ENCODE data around the gene CCDC127.
"Not testable (repeated sequence)": the region's sequence is repeated elsewhere in the genome, so short reads cannot be mapped to it uniquely, and the experiment has no call there.

The CCDC127 gene

GRCh38 chr5:234450-234849, 16.5 kb upstream of the CCDC127 start:
- WGBS, 2 experiments = 93 to 95% methylated on average over 5 to 8 of the region's 8 CpGs
- Histone ChIP-seq H3K27me3 (ENCODE audit: control insufficient read depth, insufficient read depth, low read length, poor library complexity, severe bottlenecking) (no peaks in the 10 kb centered on the region), H3K9me3 (ENCODE audit: control insufficient read depth, low read length) (no peaks in the 10 kb centered on the region), H3K4me3 (ENCODE audit: insufficient read depth, low read depth, low read length) (no peak overlapping the region), H3K27ac (ENCODE audit: insufficient read depth, low read depth, low read length, poor library complexity, severe bottlenecking) (no peak overlapping the region), H3K4me1 (ENCODE audit: control insufficient read depth, insufficient read depth, low read length) (no peaks in the 10 kb centered on the region), H3K36me3 (ENCODE audit: control insufficient read depth, insufficient read depth, low read length) (peaks cover 10% of the 10 kb centered on the region)

DNA sequence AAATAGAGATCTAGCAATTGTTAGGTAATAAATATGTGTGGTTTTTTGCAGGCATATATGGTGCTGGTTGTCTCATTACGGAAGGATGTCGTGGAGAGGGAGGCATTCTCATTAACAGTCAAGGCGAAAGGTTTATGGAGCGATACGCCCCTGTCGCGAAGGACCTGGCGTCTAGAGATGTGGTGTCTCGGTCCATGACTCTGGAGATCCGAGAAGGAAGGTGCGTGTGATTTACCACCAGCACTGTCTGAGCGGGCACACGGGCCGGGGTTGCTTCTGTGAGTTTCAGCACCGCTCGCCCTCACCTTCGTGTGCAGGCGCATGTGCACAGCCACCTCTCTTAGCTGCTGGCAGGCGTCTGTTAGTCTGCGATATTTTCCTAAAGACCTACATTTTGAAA, 15.5 kb upstream of the CCDC127 start:
- H3K27me3 ChIP-seq (ENCODE audit: control insufficient read depth, insufficient read depth, low read length, poor library complexity, severe bottlenecking); H3K9me3 ChIP-seq (ENCODE audit: control insufficient read depth, low read length); H3K36me3 ChIP-seq (ENCODE audit: control insufficient read depth, insufficient read depth, low read length); H3K4me1 ChIP-seq (ENCODE audit: control insufficient read depth, insufficient read depth, low read length); H3K4me3 ChIP-seq (ENCODE audit: insufficient read depth, low read depth, low read length); H3K27ac ChIP-seq (ENCODE audit: insufficient read depth, low read depth, low read length, poor library complexity, severe bottlenecking): not testable (repeated sequence)
- WGBS, 2 experiments = 96 to 97% methylated on average over 20 of the region's 20 CpGs

- WGBS, 2 experiments = 90 to 95% methylated on average over 13 of the region's 13 CpGs
- Histone ChIP-seq H3K27ac (ENCODE audit: insufficient read depth, low read depth, low read length, poor library complexity, severe bottlenecking) (no peak overlapping the region), H3K27me3 (ENCODE audit: control insufficient read depth, insufficient read depth, low read length, poor library complexity, severe bottlenecking) (no peaks in the 10 kb centered on the region), H3K4me1 (ENCODE audit: control insufficient read depth, insufficient read depth, low read length) (no peaks in the 10 kb centered on the region), H3K9me3 (ENCODE audit: control insufficient read depth, low read length) (no peaks in the 10 kb centered on the region), H3K4me3 (ENCODE audit: insufficient read depth, low read depth, low read length) (no peak overlapping the region), H3K36me3 (ENCODE audit: control insufficient read depth, insufficient read depth, low read length) (peaks cover 6% of the 10 kb centered on the region)
Measured at GRCh38 chr5:231661-232060, 13.7 kb upstream of the CCDC127 start.

DNA sequence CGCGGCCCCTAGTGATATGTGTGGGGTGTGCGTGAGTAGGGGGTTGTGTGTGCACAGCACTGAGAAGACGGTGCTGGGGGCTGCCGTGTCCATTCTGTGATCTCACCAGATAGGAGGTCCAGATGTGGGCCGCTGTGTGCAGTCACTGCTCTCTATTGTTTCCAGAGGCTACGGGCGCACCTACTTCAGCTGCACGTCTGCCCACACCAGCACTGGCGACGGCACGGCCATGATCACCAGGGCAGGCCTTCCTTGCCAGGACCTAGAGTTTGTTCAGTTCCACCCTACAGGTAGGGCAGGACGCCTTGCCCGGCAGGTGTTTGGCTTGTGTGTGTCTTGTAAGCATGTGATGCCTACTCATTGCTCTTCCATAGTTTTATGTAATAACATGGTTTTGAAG, 12.8 kb upstream of the CCDC127 start:
- no peaks in the 10 kb centered on the region for H3K9me3 ChIP-seq (ENCODE audit: control insufficient read depth, low read length)
- H3K36me3 ChIP-seq (ENCODE audit: control insufficient read depth, insufficient read depth, low read length) = peaks cover 6% of the 10 kb centered on the region
- 91 to 95% methylated on average over 14 of the region's 14 CpGs for WGBS, 2 experiments
- no peak overlapping the region for H3K4me3 ChIP-seq (ENCODE audit: insufficient read depth, low read depth, low read length)
- H3K27me3 ChIP-seq (ENCODE audit: control insufficient read depth, insufficient read depth, low read length, poor library complexity, severe bottlenecking) = no peaks in the 10 kb centered on the region
- no peak overlapping the region for H3K27ac ChIP-seq (ENCODE audit: insufficient read depth, low read depth, low read length, poor library complexity, severe bottlenecking)
- H3K4me1 ChIP-seq (ENCODE audit: control insufficient read depth, insufficient read depth, low read length) = no peaks in the 10 kb centered on the region

- Histone ChIP-seq H3K9me3 (ENCODE audit: control insufficient read depth, low read length) (no peaks in the 10 kb centered on the region), H3K36me3 (ENCODE audit: control insufficient read depth, insufficient read depth, low read length) (peaks cover 17% of the 10 kb centered on the region), H3K27me3 (ENCODE audit: control insufficient read depth, insufficient read depth, low read length, poor library complexity, severe bottlenecking) (no peaks in the 10 kb centered on the region), H3K27ac (ENCODE audit: insufficient read depth, low read depth, low read length, poor library complexity, severe bottlenecking) (no peak overlapping the region), H3K4me1 (ENCODE audit: control insufficient read depth, insufficient read depth, low read length) (no peaks in the 10 kb centered on the region), H3K4me3 (ENCODE audit: insufficient read depth, low read depth, low read length) (no peak overlapping the region)
- WGBS, 2 experiments = 62 to 71% methylated on average over 3 of the region's 3 CpGs
Measured at GRCh38 chr5:228886-229285, 10.9 kb upstream of the CCDC127 start.

DNA sequence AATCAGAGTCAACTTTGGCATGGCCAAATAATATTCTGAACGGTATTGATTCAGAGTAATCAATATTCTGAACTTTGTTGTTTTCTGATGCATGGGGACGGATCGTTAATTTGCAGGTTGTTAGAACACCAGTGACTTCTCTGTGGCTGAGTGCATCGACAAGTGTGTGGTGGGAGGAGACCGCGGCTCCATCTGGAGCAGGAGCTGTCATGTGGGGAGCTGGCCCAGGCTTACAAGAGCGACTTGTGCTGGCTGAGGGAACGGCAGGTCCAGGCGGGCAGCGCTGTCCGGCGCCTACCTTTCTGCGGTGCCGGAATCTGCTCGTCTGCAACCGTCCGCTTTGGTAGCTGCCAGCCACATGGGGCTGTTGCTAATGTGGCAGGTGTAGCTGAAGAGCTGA, 9.4 kb upstream of the CCDC127 start:
- H3K9me3 ChIP-seq (ENCODE audit: control insufficient read depth, low read length); H3K27ac ChIP-seq (ENCODE audit: insufficient read depth, low read depth, low read length, poor library complexity, severe bottlenecking); H3K4me3 ChIP-seq (ENCODE audit: insufficient read depth, low read depth, low read length); H3K4me1 ChIP-seq (ENCODE audit: control insufficient read depth, insufficient read depth, low read length); H3K27me3 ChIP-seq (ENCODE audit: control insufficient read depth, insufficient read depth, low read length, poor library complexity, severe bottlenecking): not testable (repeated sequence)
- WGBS, 2 experiments = 93 to 94% methylated on average over 6 of the region's 17 CpGs
- peaks cover 11% of the 10 kb centered on the region for H3K36me3 ChIP-seq (ENCODE audit: control insufficient read depth, insufficient read depth, low read length)

DNA sequence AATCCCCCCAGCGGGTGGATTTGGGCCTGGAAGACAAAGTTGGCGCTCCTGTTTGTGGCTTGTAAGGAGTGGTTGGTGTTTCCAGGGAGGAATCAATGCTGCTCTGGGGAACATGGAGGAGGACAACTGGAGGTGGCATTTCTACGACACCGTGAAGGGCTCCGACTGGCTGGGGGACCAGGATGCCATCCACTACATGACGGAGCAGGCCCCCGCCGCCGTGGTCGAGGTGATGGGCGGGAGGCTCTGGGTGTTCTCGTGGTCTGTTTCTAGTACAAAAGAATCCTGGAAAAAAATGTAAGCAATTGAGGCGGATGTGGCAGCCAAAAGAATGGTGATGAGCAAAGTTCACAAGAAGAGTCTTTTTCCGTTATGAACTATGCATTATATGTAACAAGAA, 7.4 kb upstream of the CCDC127 start:
- H3K36me3 ChIP-seq (ENCODE audit: control insufficient read depth, insufficient read depth, low read length) = peaks cover 11% of the 10 kb centered on the region

GRCh38 chr5:223791-224190, 5.8 kb upstream of the CCDC127 start:
- peaks cover 4% of the 10 kb centered on the region for H3K4me1 ChIP-seq (ENCODE audit: control insufficient read depth, insufficient read depth, low read length)
- no peak overlapping the region for H3K4me3 ChIP-seq (ENCODE audit: insufficient read depth, low read depth, low read length)
- H3K9me3 ChIP-seq (ENCODE audit: control insufficient read depth, low read length) = no peaks in the 10 kb centered on the region
- no peak overlapping the region for H3K27ac ChIP-seq (ENCODE audit: insufficient read depth, low read depth, low read length, poor library complexity, severe bottlenecking)
- peaks cover 11% of the 10 kb centered on the region for H3K36me3 ChIP-seq (ENCODE audit: control insufficient read depth, insufficient read depth, low read length)
- no peaks in the 10 kb centered on the region for H3K27me3 ChIP-seq (ENCODE audit: control insufficient read depth, insufficient read depth, low read length, poor library complexity, severe bottlenecking)
- 81 to 82% methylated on average over 6 of the region's 6 CpGs for WGBS, 2 experiments

More for the DNA sequence above, 7.4 kb upstream of the CCDC127 start:
- Histone ChIP-seq H3K4me3 (ENCODE audit: insufficient read depth, low read depth, low read length) (no peak overlapping the region), H3K4me1 (ENCODE audit: control insufficient read depth, insufficient read depth, low read length) (no peaks in the 10 kb centered on the region), H3K27ac (ENCODE audit: insufficient read depth, low read depth, low read length, poor library complexity, severe bottlenecking) (no peak overlapping the region), H3K27me3 (ENCODE audit: control insufficient read depth, insufficient read depth, low read length, poor library complexity, severe bottlenecking) (no peaks in the 10 kb centered on the region), H3K9me3 (ENCODE audit: control insufficient read depth, low read length) (no peaks in the 10 kb centered on the region)
- 97% methylated on average over 14 of the region's 14 CpGs for WGBS, 2 experiments

- 87 to 91% methylated on average over 6 of the region's 6 CpGs for WGBS, 2 experiments
- H3K36me3 ChIP-seq (ENCODE audit: control insufficient read depth, insufficient read depth, low read length) = peaks cover 11% of the 10 kb centered on the region
- not testable (repeated sequence) for H3K27ac ChIP-seq (ENCODE audit: insufficient read depth, low read depth, low read length, poor library complexity, severe bottlenecking)
Measured at GRCh38 chr5:222951-223715, 5.2 kb upstream of the CCDC127 start.

GRCh38 chr5:219991-220390, 2.0 kb upstream of the CCDC127 start:
- peaks cover 5% of the 10 kb centered on the region for H3K36me3 ChIP-seq (ENCODE audit: control insufficient read depth, insufficient read depth, low read length)
- 84 to 92% methylated on average over 4 of the region's 4 CpGs for WGBS, 2 experiments
- no peaks in the 10 kb centered on the region for H3K9me3 ChIP-seq (ENCODE audit: control insufficient read depth, low read length)
- H3K27ac ChIP-seq (ENCODE audit: insufficient read depth, low read depth, low read length, poor library complexity, severe bottlenecking) = no peak overlapping the region
- peaks cover 4% of the 10 kb centered on the region for H3K4me1 ChIP-seq (ENCODE audit: control insufficient read depth, insufficient read depth, low read length)
- no peak overlapping the region for H3K4me3 ChIP-seq (ENCODE audit: insufficient read depth, low read depth, low read length)
- H3K27me3 ChIP-seq (ENCODE audit: control insufficient read depth, insufficient read depth, low read length, poor library complexity, severe bottlenecking) = no peaks in the 10 kb centered on the region

More at GRCh38 chr5:222951-223715, 5.2 kb upstream of the CCDC127 start:
- H3K4me3 ChIP-seq (ENCODE audit: insufficient read depth, low read depth, low read length); H3K4me1 ChIP-seq (ENCODE audit: control insufficient read depth, insufficient read depth, low read length); H3K9me3 ChIP-seq (ENCODE audit: control insufficient read depth, low read length); H3K27me3 ChIP-seq (ENCODE audit: control insufficient read depth, insufficient read depth, low read length, poor library complexity, severe bottlenecking): not testable (repeated sequence)
